ENCODE results near the gene VPS8.

GRCh38 chr3:184845819-184846218, 33.9 kb downstream of the VPS8 start:
- TF ChIP-seq CTCF (IDR thresholded peaks at IDR 0.05) (no peak), POLR2A (IDR thresholded peaks at IDR 0.05) (no peak)
